Measurements from ENCODE around the gene RAD18. TPM values are rescaled to one million over a fixed set of nuclear protein-coding genes. Genes with fewer than 3 reads are reported as not detected.

RAD18 gene
- total RNA-seq, 2 experiments from 2014 or later = 39.9 to 44.8 TPM

DNA sequence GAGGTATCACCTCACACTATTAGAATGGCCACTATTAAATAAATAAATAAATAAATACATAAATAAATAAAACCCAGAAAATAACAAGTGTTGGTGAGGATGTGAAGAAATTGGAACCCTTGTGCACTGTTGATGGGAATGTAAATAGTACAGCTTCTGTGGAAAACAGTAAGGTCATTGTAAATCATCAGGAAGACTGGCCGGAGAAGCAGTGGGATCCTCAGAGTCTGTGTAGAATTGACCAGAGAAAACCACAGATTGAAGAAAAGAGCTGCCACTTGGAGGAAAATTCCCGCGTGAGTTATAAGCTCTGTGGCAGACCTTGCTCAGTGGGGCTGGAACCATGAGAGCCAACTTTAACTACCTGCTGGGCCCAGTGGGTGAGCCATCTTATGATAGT, 92.0 kb downstream of the RAD18 start:
- TF ChIP-seq EZH2phosphoT487 (IDR thresholded peaks at IDR 0.05; ENCODE audit: borderline replicate concordance, low read depth, low read length) = no peak
- TF ChIP-seq, protein P1, sequence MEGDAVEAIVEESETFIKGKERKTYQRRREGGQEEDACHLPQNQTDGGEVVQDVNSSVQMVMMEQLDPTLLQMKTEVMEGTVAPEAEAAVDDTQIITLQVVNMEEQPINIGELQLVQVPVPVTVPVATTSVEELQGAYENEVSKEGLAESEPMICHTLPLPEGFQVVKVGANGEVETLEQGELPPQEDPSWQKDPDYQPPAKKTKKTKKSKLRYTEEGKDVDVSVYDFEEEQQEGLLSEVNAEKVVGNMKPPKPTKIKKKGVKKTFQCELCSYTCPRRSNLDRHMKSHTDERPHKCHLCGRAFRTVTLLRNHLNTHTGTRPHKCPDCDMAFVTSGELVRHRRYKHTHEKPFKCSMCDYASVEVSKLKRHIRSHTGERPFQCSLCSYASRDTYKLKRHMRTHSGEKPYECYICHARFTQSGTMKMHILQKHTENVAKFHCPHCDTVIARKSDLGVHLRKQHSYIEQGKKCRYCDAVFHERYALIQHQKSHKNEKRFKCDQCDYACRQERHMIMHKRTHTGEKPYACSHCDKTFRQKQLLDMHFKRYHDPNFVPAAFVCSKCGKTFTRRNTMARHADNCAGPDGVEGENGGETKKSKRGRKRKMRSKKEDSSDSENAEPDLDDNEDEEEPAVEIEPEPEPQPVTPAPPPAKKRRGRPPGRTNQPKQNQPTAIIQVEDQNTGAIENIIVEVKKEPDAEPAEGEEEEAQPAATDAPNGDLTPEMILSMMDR (conservative IDR thresholded peaks at IDR 0.05; ENCODE audit: low read length) = no peak
- no peaks in the 10 kb centered on the region for H3K9me2 ChIP-seq (ENCODE audit: insufficient read depth, low read length)
- H4K20me1 ChIP-seq (ENCODE audit: insufficient read depth, low read length) = no peaks in the 10 kb centered on the region
- CTCF ChIA-PET (ENCODE audit: unreplicated experiment) = no interaction called here
- H3K27ac ChIP-seq (ENCODE audit: low read depth, low read length, poor library complexity, severe bottlenecking) = no peak overlapping the region
- no peaks in the 10 kb centered on the region for H3K4me1 ChIP-seq (ENCODE audit: insufficient read depth, low read length, poor library complexity, severe bottlenecking)
- H3K9me3 ChIP-seq (ENCODE audit: low read length) = no peaks in the 10 kb centered on the region
- no peak for DNase-seq (ENCODE audit: low spot score)
- BruUV-seq (replicated peaks) = no TSS peak
- POLR2A ChIA-PET = no interaction called here
- no peak overlapping the region for H3K4me3 ChIP-seq (ENCODE audit: low read depth, low read length, poor library complexity, severe bottlenecking)
- H3K36me3 ChIP-seq (ENCODE audit: insufficient read depth, low read length) = peaks cover 8% of the 10 kb centered on the region
- H3K79me2 ChIP-seq (ENCODE audit: insufficient read depth, low read depth, low read length) = no peaks in the 10 kb centered on the region
- H2AFZ ChIP-seq (ENCODE audit: low read length) = no peak overlapping the region
- no peak overlapping the region for H3K4me2 ChIP-seq (ENCODE audit: low read length)
- intact Hi-C loops (cut with micrococcal nuclease; ENCODE audit: unreplicated experiment) = no loop called here

DNA sequence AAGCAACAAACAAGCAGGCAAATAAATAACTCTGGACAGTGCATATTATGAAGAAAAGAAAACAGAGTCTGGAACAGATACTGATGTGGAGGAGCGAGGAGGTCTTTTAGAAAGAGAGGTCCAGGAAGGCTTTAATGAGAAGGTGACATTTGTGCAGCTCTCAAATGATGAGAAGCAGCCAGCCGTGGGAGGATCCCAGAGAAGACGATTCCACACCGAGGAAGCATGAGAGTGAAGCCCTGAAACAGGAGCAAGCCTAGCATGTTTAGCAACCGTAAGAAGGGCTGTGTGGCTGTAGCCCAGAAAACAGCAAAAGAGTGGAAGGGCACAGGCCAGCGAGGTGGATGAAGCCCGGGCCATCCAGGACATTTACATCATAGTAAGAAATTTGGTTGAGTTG, 93.1 kb downstream of the RAD18 start:
- Histone ChIP-seq H3K9me2 (ENCODE audit: insufficient read depth, low read length) (no peaks in the 10 kb centered on the region), H3K4me3 (ENCODE audit: low read depth, low read length, poor library complexity, severe bottlenecking) (no peak overlapping the region), H3K27ac (ENCODE audit: low read depth, low read length, poor library complexity, severe bottlenecking) (no peak overlapping the region), H4K20me1 (ENCODE audit: insufficient read depth, low read length) (no peaks in the 10 kb centered on the region), H3K79me2 (ENCODE audit: insufficient read depth, low read depth, low read length) (no peaks in the 10 kb centered on the region), H3K4me1 (ENCODE audit: insufficient read depth, low read length, poor library complexity, severe bottlenecking) (no peaks in the 10 kb centered on the region), H3K4me2 (ENCODE audit: low read length) (no peak overlapping the region), H2AFZ (ENCODE audit: low read length) (no peak overlapping the region), H3K9me3 (ENCODE audit: low read length) (no peaks in the 10 kb centered on the region), H3K36me3 (ENCODE audit: insufficient read depth, low read length) (no peaks in the 10 kb centered on the region)
- CTCF ChIA-PET (ENCODE audit: unreplicated experiment) = no interaction called here
- intact Hi-C loops (cut with micrococcal nuclease; ENCODE audit: unreplicated experiment) = no loop called here
- DNase-seq (ENCODE audit: low spot score) = no peak
- BruUV-seq (replicated peaks) = no TSS peak
- no peak for TF ChIP-seq EZH2phosphoT487 (IDR thresholded peaks at IDR 0.05; ENCODE audit: borderline replicate concordance, low read depth, low read length)
- TF ChIP-seq, protein P1 (conservative IDR thresholded peaks at IDR 0.05; ENCODE audit: low read length) = no peak
- POLR2A ChIA-PET = no interaction called here

DNA sequence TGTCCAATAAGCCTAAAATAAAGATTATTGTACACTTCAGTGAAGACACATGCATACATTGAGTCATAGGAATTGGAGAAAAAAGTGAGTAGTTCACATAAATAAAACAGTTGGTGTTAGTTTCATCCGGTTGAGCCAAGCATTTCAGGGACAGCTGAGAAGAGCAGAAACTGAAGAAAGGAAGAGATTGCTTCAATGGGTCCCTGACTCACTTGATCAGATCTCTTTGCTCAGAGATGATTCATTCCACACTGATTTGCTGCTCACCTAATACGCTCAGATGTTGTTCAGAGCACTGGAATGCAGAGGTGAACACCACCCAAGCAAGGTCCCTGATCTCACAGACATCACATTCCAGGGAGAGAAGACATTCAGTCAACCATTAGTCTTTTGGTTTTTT, 93.7 kb downstream of the RAD18 start:
- TF ChIP-seq, protein P1 (conservative IDR thresholded peaks at IDR 0.05; ENCODE audit: low read length) = no peak
- no peak for TF ChIP-seq EZH2phosphoT487 (IDR thresholded peaks at IDR 0.05; ENCODE audit: borderline replicate concordance, low read depth, low read length)
- ChIA-PET POLR2A (no interaction called here), CTCF (ENCODE audit: unreplicated experiment) (no interaction called here)
- Histone ChIP-seq H3K4me2 (ENCODE audit: low read length) (no peak overlapping the region), H3K4me1 (ENCODE audit: insufficient read depth, low read length, poor library complexity, severe bottlenecking) (no peaks in the 10 kb centered on the region), H3K9me3 (ENCODE audit: low read length) (no peaks in the 10 kb centered on the region), H3K9me2 (ENCODE audit: insufficient read depth, low read length) (no peaks in the 10 kb centered on the region), H3K36me3 (ENCODE audit: insufficient read depth, low read length) (no peaks in the 10 kb centered on the region), H4K20me1 (ENCODE audit: insufficient read depth, low read length) (no peaks in the 10 kb centered on the region), H3K79me2 (ENCODE audit: insufficient read depth, low read depth, low read length) (no peaks in the 10 kb centered on the region), H3K27ac (ENCODE audit: low read depth, low read length, poor library complexity, severe bottlenecking) (no peak overlapping the region), H2AFZ (ENCODE audit: low read length) (no peak overlapping the region), H3K4me3 (ENCODE audit: low read depth, low read length, poor library complexity, severe bottlenecking) (no peak overlapping the region)
- BruUV-seq (replicated peaks) = no TSS peak
- intact Hi-C loops (cut with micrococcal nuclease; ENCODE audit: unreplicated experiment) = no loop called here
- no peak for DNase-seq (ENCODE audit: low spot score)
